IMR-90 (cell line): ENCODE results near the gene FOXN3. TPM values are rescaled to one million over a fixed set of nuclear protein-coding genes. Genes with fewer than 3 reads are reported as not detected.

ENCODE experiments used
- ATAC-seq: fragments of 200-7000 bp; cut with Tn5 transposase; 2 replicates; pipeline ENCODE4 v1.9.1; 2020; ENCODE audit warnings: low read depth, mild to moderate bottlenecking, moderate library complexity
- BruUV-seq: library from RNA; stranded (reverse); fragments of 400-500 nt; replicated peaks from 2 replicates; lab custom pipeline; 2021; lab: Mats Ljungman, UMichigan
- CTCF ChIA-PET: fragments of 300-600 bp; formaldehyde crosslinking; extraction: SDS; loops from one replicate; lab custom pipeline; 2021; ENCODE audit warnings: antibody characterized with exemption; lab: Yijun Ruan, JAX
- POLR2A ChIA-PET: fragments of 300-600 bp; sonication (Branson Sonifier 250); formaldehyde crosslinking; loops from one replicate; lab custom pipeline; 2022; ENCODE audit warnings: antibody characterized with exemption; ENCODE audit not compliant: unreplicated experiment; lab: Charles Lee
- DNase-seq: peaks from one replicate; pipeline ENCODE4 v3.0.0; 2013
- H2AFZ ChIP-seq: replicated peaks from 2 replicates; pipeline ENCODE3; 2013; ENCODE audit warnings: low read length, mild to moderate bottlenecking; ENCODE audit not compliant: poor library complexity
- H2AK5ac ChIP-seq: 2 replicates; pipeline ENCODE4 v1.6.1; 2013; ENCODE audit warnings: low read depth, low read length, inconsistent platforms
- H2AK9ac ChIP-seq: replicated peaks from 2 replicates; pipeline ENCODE3; 2013; ENCODE audit warnings: mild to moderate bottlenecking, low read depth, low read length, moderate library complexity; ENCODE audit not compliant: poor library complexity
- H2BK120ac ChIP-seq: 2 replicates; pipeline ENCODE4 v1.6.1; 2013; ENCODE audit warnings: low read depth, low read length, inconsistent platforms
- H2BK15ac ChIP-seq: 3 replicates; pipeline ENCODE4 v1.6.1; 2013; ENCODE audit warnings: low read depth, low read length, inconsistent platforms
- H2BK20ac ChIP-seq: 2 replicates; pipeline ENCODE4 v1.6.1; 2013; ENCODE audit warnings: low read depth, mild to moderate bottlenecking, inconsistent platforms, low read length, moderate library complexity
- H2BK5ac ChIP-seq: 2 replicates; pipeline ENCODE4 v1.6.1; 2013; ENCODE audit warnings: mild to moderate bottlenecking, low read depth, low read length, inconsistent platforms; ENCODE audit not compliant: poor library complexity, severe bottlenecking
- H3K14ac ChIP-seq: replicated peaks from 2 replicates; pipeline ENCODE4 v1.6.1; 2013; ENCODE audit warnings: low read depth, low read length, inconsistent platforms
- H3K18ac ChIP-seq: 2 replicates; pipeline ENCODE4 v1.6.1; 2013; ENCODE audit warnings: low read depth, low read length, control low read depth
- H3K23ac ChIP-seq: 2 replicates; pipeline ENCODE4 v1.6.1; 2013; ENCODE audit warnings: low read depth, low read length, inconsistent platforms
- H3K27ac ChIP-seq: 2 replicates; pipeline ENCODE4 v1.5.1; 2013; ENCODE audit warnings: mild to moderate bottlenecking, control low read depth, low read length; ENCODE audit not compliant: insufficient read depth
- H3K27me3 ChIP-seq: 2 replicates; pipeline ENCODE4 v1.6.1; 2013; ENCODE audit warnings: low read length; ENCODE audit not compliant: control insufficient read depth, insufficient read depth
- H3K36me3 ChIP-seq: 2 replicates; pipeline ENCODE4 v1.6.1; 2013; ENCODE audit warnings: low read length, mixed read lengths; ENCODE audit not compliant: control insufficient read depth, insufficient read depth
- H3K4ac ChIP-seq: 2 replicates; pipeline ENCODE4 v1.6.1; 2013; ENCODE audit warnings: low read depth, low read length, inconsistent platforms
- H3K4me1 ChIP-seq: 2 replicates; pipeline ENCODE4 v1.6.1; 2013; ENCODE audit warnings: low read length, mixed read lengths; ENCODE audit not compliant: control insufficient read depth, insufficient read depth
- H3K4me2 ChIP-seq: 2 replicates; pipeline ENCODE4 v1.6.1; 2013; ENCODE audit warnings: low read depth, mild to moderate bottlenecking, control low read depth, low read length, moderate library complexity
- H3K4me3 ChIP-seq: 2 replicates; pipeline ENCODE4 v1.5.1; 2013; ENCODE audit warnings: low read depth, mild to moderate bottlenecking, control low read depth, low read length, moderate library complexity; ENCODE audit not compliant: insufficient read depth
- H3K56ac ChIP-seq: 2 replicates; pipeline ENCODE4 v1.6.1; 2013; ENCODE audit warnings: low read length, inconsistent platforms; ENCODE audit not compliant: insufficient read depth; ENCODE audit errors: extremely low read depth
- H3K79me1 ChIP-seq, 2 experiments: 2 replicates each; pipeline ENCODE4 v1.6.1; 2013; ENCODE audit warnings: low read length in 2 of 2, inconsistent platforms in 1 of 2, low read depth in 1 of 2
- H3K9ac ChIP-seq: 2 replicates; pipeline ENCODE4 v1.6.1; 2013; ENCODE audit warnings: low read depth, low read length, control low read depth
- H3K9me1 ChIP-seq: 2 replicates; pipeline ENCODE4 v1.6.1; 2013; ENCODE audit warnings: low read length, inconsistent platforms; ENCODE audit not compliant: insufficient read depth
- H3K9me3 ChIP-seq: 2 replicates; pipeline ENCODE4 v1.6.1; 2013; ENCODE audit warnings: low read length; ENCODE audit not compliant: control insufficient read depth, insufficient read depth
- H4K20me1 ChIP-seq: 2 replicates; pipeline ENCODE4 v1.6.1; 2013; ENCODE audit warnings: low read length, inconsistent platforms; ENCODE audit not compliant: insufficient read depth
- H4K5ac ChIP-seq: 2 replicates; pipeline ENCODE4 v1.6.1; 2013; ENCODE audit warnings: mild to moderate bottlenecking, low read depth, low read length, control low read depth
- H4K8ac ChIP-seq, 2 experiments: 2 replicates each; pipeline ENCODE4 v1.6.1; 2013; ENCODE audit warnings: low read depth in 2 of 2, low read length in 2 of 2, control low read depth in 1 of 2, inconsistent platforms in 1 of 2
- H4K91ac ChIP-seq: 2 replicates; pipeline ENCODE4 v1.6.1; 2013; ENCODE audit warnings: low read depth, low read length, inconsistent platforms; ENCODE audit not compliant: insufficient read depth
- BHLHE40 ChIP-seq: fragments of 150-350 bp; IDR thresholded peaks from 2 replicates; pipeline ENCODE4 v1.6.1; 2016; ENCODE audit warnings: mild to moderate bottlenecking, low read depth, low read length
- CEBPB ChIP-seq: IDR thresholded peaks from 2 replicates; pipeline ENCODE4 v1.6.1; 2012; ENCODE audit warnings: low read depth, low read length, improper control_type of control experiment
- CHD1 ChIP-seq: IDR thresholded peaks from 2 replicates; pipeline ENCODE4 v1.6.1; 2012; ENCODE audit warnings: low read depth, low read length, improper control_type of control experiment
- FOS ChIP-seq: fragments of 150-350 bp; IDR thresholded peaks from 2 replicates; pipeline ENCODE4 v1.6.1; 2016; ENCODE audit warnings: low read depth, low read length
- MAFK ChIP-seq: IDR thresholded peaks from 2 replicates; pipeline ENCODE4 v1.6.1; 2012; ENCODE audit warnings: low read depth, low read length, improper control_type of control experiment
- MAZ ChIP-seq: IDR thresholded peaks from 2 replicates; pipeline ENCODE4 v1.6.1; 2012; ENCODE audit warnings: low read depth, mild to moderate bottlenecking, low read length, improper control_type of control experiment, moderate library complexity, borderline replicate concordance
- MXI1 ChIP-seq: IDR thresholded peaks from 2 replicates; pipeline ENCODE4 v1.6.1; 2012; ENCODE audit warnings: low read depth, mild to moderate bottlenecking, low read length, moderate library complexity, borderline replicate concordance
- NFE2L2 ChIP-seq: fragments of 150-350 bp; IDR thresholded peaks from 2 replicates; pipeline ENCODE4 v1.6.1; 2016; ENCODE audit warnings: low read depth, mild to moderate bottlenecking, low read length
- POLR2A ChIP-seq: IDR thresholded peaks from 2 replicates; pipeline ENCODE4 v1.6.1; 2012; ENCODE audit warnings: mild to moderate bottlenecking, low read depth, low read length
- RAD21 ChIP-seq: IDR thresholded peaks from 2 replicates; pipeline ENCODE4 v1.6.1; 2012; ENCODE audit warnings: low read length, improper control_type of control experiment
- RCOR1 ChIP-seq: IDR thresholded peaks from 2 replicates; pipeline ENCODE4 v1.6.1; 2012; ENCODE audit warnings: mild to moderate bottlenecking, low read length, improper control_type of control experiment; ENCODE audit not compliant: insufficient replicate concordance
- RFX5 ChIP-seq: IDR thresholded peaks from 2 replicates; pipeline ENCODE4 v1.8.0; 2012; ENCODE audit warnings: low read depth, mild to moderate bottlenecking, low read length, moderate library complexity
- SMC3 ChIP-seq: fragments of 150-350 bp; IDR thresholded peaks from 2 replicates; pipeline ENCODE4 v1.6.1; 2016; ENCODE audit warnings: low read depth, mild to moderate bottlenecking, antibody characterized with exemption, low read length, moderate library complexity
- WGBS, 2 experiments: methylation state at CpG; one replicate each; pipeline versions ENCODE4 v1.1.5 to v1.1.7; 2013; ENCODE audit warnings: missing lambda C conversion rate in 2 of 2; ENCODE audit not compliant: insufficient read length in 1 of 2; ENCODE audit errors: extremely low coverage in 2 of 2; 5-methylcytosine and 5-hydroxymethylcytosine counted together
- dilution Hi-C: fragments of 300-500 bp; cut with HindIII; formaldehyde crosslinking; loops from one replicate; pipeline ENCODE4 v1.14.3; 2018; ENCODE audit warnings: low sequenced_read_pairs; ENCODE audit not compliant: unreplicated experiment
- in situ Hi-C: fragments of 300-500 bp; cut with MboI; formaldehyde crosslinking; loops from 3 replicates; pipeline ENCODE4 v1.14.3; 2019; ENCODE audit warnings: low sequenced_read_pairs, inconsistent platforms, mixed read lengths
- intact Hi-C: fragments of 100-400 bp; cut with micrococcal nuclease; formaldehyde crosslinking; loops from 2 replicates; pipeline ENCODE4 v1.10.0; 2022
- polyA plus RNA-seq, 3 experiments: library from polyadenylated mRNA; depleted of rRNA; stranded (reverse); fragments of >200 nt; gene quantifications; 2 replicates each; pipeline ENCODE4 v1.2.3, GENCODE V29; 2012; ENCODE audit warnings: low replicate concordance in 1 of 3
- total RNA-seq: library from RNA; depleted of rRNA; stranded (reverse); fragments of >200 nt; gene quantifications from 2 replicates; pipeline ENCODE4 v1.2.3, GENCODE V29; 2012
- TF ChIP-seq, protein P1 (sequence below): fragments of 150-350 bp; IDR thresholded peaks from 2 replicates; pipeline ENCODE4 v1.6.1; 2017; ENCODE audit warnings: mild to moderate bottlenecking, antibody characterized with exemption, low read length, low read depth
- TF ChIP-seq, protein P2 (sequence below): fragments of 150-350 bp; IDR thresholded peaks from 2 replicates; pipeline ENCODE4 v1.6.1; 2016; ENCODE audit warnings: low read depth, mild to moderate bottlenecking, low read length, moderate library complexity, borderline replicate concordance
- TF ChIP-seq, protein P3 (sequence below): conservative IDR thresholded peaks from 2 replicates; pipeline ENCODE4 v1.5.1; 2012; ENCODE audit warnings: mild to moderate bottlenecking, low read depth, low read length, improper control_type of control experiment

The FOXN3 gene
- total and polyA plus RNA-seq, 2 of the 4 experiments (the other 2 are of a cell fraction): 22.6 to 33.7 TPM

DNA sequence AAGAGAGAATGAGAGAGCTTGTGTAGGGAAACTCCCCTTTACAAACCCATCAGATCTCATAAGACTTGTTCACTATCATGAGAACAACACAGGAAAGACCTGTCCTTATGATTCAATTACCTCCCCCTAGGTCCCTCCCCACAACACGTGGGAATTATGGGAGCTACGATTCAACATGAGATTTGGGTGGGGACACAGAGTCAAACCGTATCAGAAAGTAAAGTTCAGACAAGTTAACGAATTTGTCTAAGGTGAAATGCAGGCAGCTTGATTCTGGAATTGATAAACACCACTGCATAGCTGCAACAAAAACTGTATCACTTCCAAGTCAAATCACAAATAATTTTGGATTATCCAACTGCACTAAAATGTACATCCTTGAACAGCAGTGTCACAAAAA, 47.4 kb downstream of the FOXN3 start:
- Histone ChIP-seq H3K23ac (no peak overlapping the region), H3K27me3 (no peaks in the 10 kb centered on the region), H2AFZ (no peak overlapping the region), H3K9me3 (no peaks in the 10 kb centered on the region), H2BK120ac (no peak overlapping the region), H3K18ac (no peak overlapping the region), H2BK5ac (no peak overlapping the region), H3K56ac (no peak overlapping the region), H3K36me3 (no peaks in the 10 kb centered on the region), H4K5ac (no peak overlapping the region), H3K4me2 (no peak overlapping the region), H2AK9ac (no peak overlapping the region), H2AK5ac (no peak overlapping the region), H3K27ac (no peak overlapping the region), H4K91ac (no peak overlapping the region), H3K14ac (no peak overlapping the region), H4K20me1 (peaks cover 38% of the 10 kb centered on the region), H4K8ac (no peak overlapping the region), H2BK15ac (no peak overlapping the region), H3K9me1 (peaks cover 23% of the 10 kb centered on the region), H3K4me1 (peaks cover 25% of the 10 kb centered on the region), H3K4me3 (no peak overlapping the region), H3K79me1 (peaks cover 51 to 82% of the 10 kb centered on the region in 2 experiments), H3K4ac (no peak overlapping the region), H3K9ac (no peak overlapping the region), H2BK20ac (no peak overlapping the region)
- CTCF ChIA-PET: interaction anchor here (0.5 to 0.6 kb wide), 2 partner anchors 321 to 467 kb away, joined by 3 read pairs; no protein-coding TSS in a partner anchor
- no TSS peak for BruUV-seq
- in situ Hi-C loops: no loop called here
- TF ChIP-seq, protein P1, sequence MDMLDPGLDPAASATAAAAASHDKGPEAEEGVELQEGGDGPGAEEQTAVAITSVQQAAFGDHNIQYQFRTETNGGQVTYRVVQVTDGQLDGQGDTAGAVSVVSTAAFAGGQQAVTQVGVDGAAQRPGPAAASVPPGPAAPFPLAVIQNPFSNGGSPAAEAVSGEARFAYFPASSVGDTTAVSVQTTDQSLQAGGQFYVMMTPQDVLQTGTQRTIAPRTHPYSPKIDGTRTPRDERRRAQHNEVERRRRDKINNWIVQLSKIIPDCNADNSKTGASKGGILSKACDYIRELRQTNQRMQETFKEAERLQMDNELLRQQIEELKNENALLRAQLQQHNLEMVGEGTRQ: no peak
- TF ChIP-seq CEBPB (no peak), MAZ (no peak), RFX5 (no peak), MAFK (no peak), SMC3 (no peak), FOS (no peak), BHLHE40 (no peak), RCOR1 (no peak), CHD1 (no peak), POLR2A (no peak), RAD21 (no peak), MXI1 (no peak), NFE2L2 (no peak)
- TF ChIP-seq, protein P2, sequence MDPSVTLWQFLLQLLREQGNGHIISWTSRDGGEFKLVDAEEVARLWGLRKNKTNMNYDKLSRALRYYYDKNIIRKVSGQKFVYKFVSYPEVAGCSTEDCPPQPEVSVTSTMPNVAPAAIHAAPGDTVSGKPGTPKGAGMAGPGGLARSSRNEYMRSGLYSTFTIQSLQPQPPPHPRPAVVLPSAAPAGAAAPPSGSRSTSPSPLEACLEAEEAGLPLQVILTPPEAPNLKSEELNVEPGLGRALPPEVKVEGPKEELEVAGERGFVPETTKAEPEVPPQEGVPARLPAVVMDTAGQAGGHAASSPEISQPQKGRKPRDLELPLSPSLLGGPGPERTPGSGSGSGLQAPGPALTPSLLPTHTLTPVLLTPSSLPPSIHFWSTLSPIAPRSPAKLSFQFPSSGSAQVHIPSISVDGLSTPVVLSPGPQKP: no peak
- TF ChIP-seq, protein P3, sequence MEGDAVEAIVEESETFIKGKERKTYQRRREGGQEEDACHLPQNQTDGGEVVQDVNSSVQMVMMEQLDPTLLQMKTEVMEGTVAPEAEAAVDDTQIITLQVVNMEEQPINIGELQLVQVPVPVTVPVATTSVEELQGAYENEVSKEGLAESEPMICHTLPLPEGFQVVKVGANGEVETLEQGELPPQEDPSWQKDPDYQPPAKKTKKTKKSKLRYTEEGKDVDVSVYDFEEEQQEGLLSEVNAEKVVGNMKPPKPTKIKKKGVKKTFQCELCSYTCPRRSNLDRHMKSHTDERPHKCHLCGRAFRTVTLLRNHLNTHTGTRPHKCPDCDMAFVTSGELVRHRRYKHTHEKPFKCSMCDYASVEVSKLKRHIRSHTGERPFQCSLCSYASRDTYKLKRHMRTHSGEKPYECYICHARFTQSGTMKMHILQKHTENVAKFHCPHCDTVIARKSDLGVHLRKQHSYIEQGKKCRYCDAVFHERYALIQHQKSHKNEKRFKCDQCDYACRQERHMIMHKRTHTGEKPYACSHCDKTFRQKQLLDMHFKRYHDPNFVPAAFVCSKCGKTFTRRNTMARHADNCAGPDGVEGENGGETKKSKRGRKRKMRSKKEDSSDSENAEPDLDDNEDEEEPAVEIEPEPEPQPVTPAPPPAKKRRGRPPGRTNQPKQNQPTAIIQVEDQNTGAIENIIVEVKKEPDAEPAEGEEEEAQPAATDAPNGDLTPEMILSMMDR: no peak
- POLR2A ChIA-PET: no interaction called here
- ATAC-seq (no peak), DNase-seq (no peak)
- intact Hi-C loops: no loop called here
- no CpG with 5 or more reads among the region's 4 CpGs for WGBS, 2 experiments
- dilution Hi-C loops: no loop called here
